Measurements from ENCODE around the gene TTBK1. TPM values are rescaled to one million over a fixed set of nuclear protein-coding genes. Genes with fewer than 3 reads are reported as not detected.

The TTBK1 gene
- total and polyA plus RNA-seq, 7 donors = under 0.01 to 0.55 (median 0.25) TPM; not detected in 1

- H3K4me3 ChIP-seq = no peak overlapping the region
- intact Hi-C loops (cut with DNase I) = no loop called here
- peaks cover 0 to 2% (median 0%) of the 10 kb centered on the region in 4 donors for H3K4me1 ChIP-seq
- TF ChIP-seq POLR2AphosphoS5 (IDR thresholded peaks at IDR 0.05) (no peak), EP300 (IDR thresholded peaks at IDR 0.05) (no peak), POLR2A (IDR thresholded peaks at IDR 0.05) (no peak), CTCF (IDR thresholded peaks at IDR 0.05) (no peak)
- H3K27me3 ChIP-seq = peaks cover 1 to 10% (median 6%) of the 10 kb centered on the region in 3 donors
- no peak for DNase-seq
- H3K9me3 ChIP-seq = no peaks in the 10 kb centered on the region
- no peaks in the 10 kb centered on the region for H3K36me3 ChIP-seq
- WGBS, 2 donors = 50 to 56% methylated on average over 3 of the region's 3 CpGs
- H3K27ac ChIP-seq = no peak overlapping the region
Measured at GRCh38 chr6:43290339-43290904, 47.1 kb downstream of the TTBK1 start.

DNA sequence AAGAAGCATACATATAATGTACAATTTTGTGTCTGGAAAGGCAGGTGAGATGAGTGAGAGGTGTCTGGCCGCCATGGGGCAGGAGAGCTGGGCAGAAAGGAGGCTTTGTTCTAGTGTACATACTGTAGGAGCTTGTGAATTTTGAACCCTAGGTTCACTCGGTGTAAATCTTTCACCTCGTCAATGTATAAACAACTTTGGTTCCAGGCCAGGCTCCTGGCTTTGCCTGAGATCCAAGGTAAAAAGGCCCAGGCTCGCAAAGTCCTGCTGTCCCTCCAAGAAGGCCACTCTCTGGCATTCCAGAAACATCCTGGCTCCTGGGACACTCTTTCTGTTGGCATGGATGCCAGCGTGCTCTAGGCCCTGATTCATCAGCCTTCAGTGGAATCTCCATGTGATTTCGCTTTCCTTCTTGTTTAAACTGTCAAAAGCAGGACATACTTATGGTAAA, 47.6 kb downstream of the TTBK1 start:
- H3K9me3 ChIP-seq = no peaks in the 10 kb centered on the region
- H3K27ac ChIP-seq = no peak overlapping the region
- no peak overlapping the region for H3K4me3 ChIP-seq
- peaks cover 0 to 5% (median under 1%) of the 10 kb centered on the region in 3 donors for H3K27me3 ChIP-seq
- intact Hi-C loops (cut with DNase I) = no loop called here
- H3K36me3 ChIP-seq = no peaks in the 10 kb centered on the region
- no peaks in the 10 kb centered on the region for H3K4me1 ChIP-seq
- WGBS, 2 donors = 41 to 76% methylated on average over 6 of the region's 6 CpGs
- no peak for DNase-seq
- TF ChIP-seq EP300 (IDR thresholded peaks at IDR 0.05) (no peak), POLR2A (IDR thresholded peaks at IDR 0.05) (no peak), POLR2AphosphoS5 (IDR thresholded peaks at IDR 0.05) (no peak), CTCF (IDR thresholded peaks at IDR 0.05) (no peak)

DNA sequence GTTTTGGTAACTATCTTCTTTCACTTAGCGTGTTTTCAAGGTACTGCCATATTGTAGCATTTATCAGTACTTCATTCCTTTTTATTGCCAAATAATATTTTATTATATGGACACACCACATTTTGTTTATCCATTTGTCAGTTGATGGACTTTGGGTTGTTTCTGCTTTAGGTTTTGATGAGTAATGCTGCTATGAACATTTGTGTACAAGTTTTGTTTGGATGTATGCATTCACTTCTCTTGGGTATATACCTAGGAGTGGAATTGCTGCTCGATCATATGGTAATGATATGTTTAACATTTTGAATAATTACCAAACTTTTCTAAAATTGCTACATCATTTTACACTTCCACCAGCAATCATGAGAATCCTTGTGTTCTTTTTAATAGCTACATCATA, 48.4 kb downstream of the TTBK1 start:
- Histone ChIP-seq H3K9me3 (no peaks in the 10 kb centered on the region), H3K4me3 (no peak overlapping the region), H3K27me3 (no peaks in the 10 kb centered on the region), H3K4me1 (no peaks in the 10 kb centered on the region), H3K36me3 (no peaks in the 10 kb centered on the region), H3K27ac (no peak overlapping the region)
- DNase-seq = no peak
- TF ChIP-seq POLR2A (IDR thresholded peaks at IDR 0.05) (no peak), CTCF (IDR thresholded peaks at IDR 0.05) (no peak), EP300 (IDR thresholded peaks at IDR 0.05) (no peak), POLR2AphosphoS5 (IDR thresholded peaks at IDR 0.05) (no peak)
- WGBS, 2 donors = 47 to 75% methylated on average over 2 of the region's 2 CpGs
- intact Hi-C loops (cut with DNase I) = no loop called here

DNA sequence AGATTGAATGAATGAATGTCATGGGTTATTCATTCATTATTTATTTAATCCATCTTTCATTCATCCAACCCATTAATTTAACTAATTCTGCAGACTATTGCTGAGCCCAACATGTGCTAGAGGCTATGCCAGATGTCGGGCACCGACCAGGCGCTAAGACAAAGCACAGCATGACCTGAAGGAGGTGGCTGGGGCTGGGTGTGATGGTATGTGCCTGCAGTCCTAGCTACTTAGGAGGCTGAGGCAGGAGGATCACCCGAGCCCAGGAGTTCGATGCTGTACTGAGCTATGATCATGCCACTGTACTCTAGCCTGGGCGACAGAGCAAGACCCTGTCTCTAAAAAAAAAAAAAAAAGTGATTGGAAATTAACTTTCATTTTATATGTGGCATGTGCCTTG, 49.1 kb downstream of the TTBK1 start:
- Histone ChIP-seq H3K9me3 (no peaks in the 10 kb centered on the region), H3K4me3 (no peak overlapping the region), H3K27me3 (no peaks in the 10 kb centered on the region), H3K36me3 (no peaks in the 10 kb centered on the region), H3K4me1 (no peaks in the 10 kb centered on the region), H3K27ac (no peak overlapping the region)
- intact Hi-C loops (cut with DNase I) = no loop called here
- DNase-seq = no peak
- TF ChIP-seq POLR2A (IDR thresholded peaks at IDR 0.05) (no peak), POLR2AphosphoS5 (IDR thresholded peaks at IDR 0.05) (no peak), EP300 (IDR thresholded peaks at IDR 0.05) (no peak), CTCF (IDR thresholded peaks at IDR 0.05) (no peak)
- WGBS, 2 donors = 96 to 97% methylated on average over 6 of the region's 6 CpGs
